H9 (cell line): ENCODE results near the gene RCOR3. TPM values are rescaled to one million over a fixed set of nuclear protein-coding genes. Genes with fewer than 3 reads are reported as not detected.

Experiments
- DNase-seq: peaks from one replicate; pipeline ENCODE4 v3.0.0-alpha.2; 2017
- H2AFZ ChIP-seq: one replicate; pipeline ENCODE4 v1.6.1; 2013; ENCODE audit warnings: mild to moderate bottlenecking, low read length, control low read depth, moderate library complexity
- H2AK5ac ChIP-seq: 2 replicates; pipeline ENCODE4 v1.6.1; 2013; ENCODE audit warnings: low read length, control low read depth, mixed read lengths; ENCODE audit not compliant: insufficient read length
- H2BK120ac ChIP-seq: one replicate; pipeline ENCODE4 v1.6.1; 2013; ENCODE audit warnings: low read depth, mild to moderate bottlenecking, low read length, control low read depth, inconsistent platforms; ENCODE audit not compliant: poor library complexity, severe bottlenecking
- H2BK12ac ChIP-seq: 2 replicates; pipeline ENCODE4 v1.6.1; 2013; ENCODE audit warnings: low read length, control low read depth, mixed read lengths, low read depth; ENCODE audit not compliant: insufficient read length
- H2BK15ac ChIP-seq: 2 replicates; pipeline ENCODE4 v1.6.1; 2013; ENCODE audit warnings: low read depth, low read length, control low read depth
- H2BK20ac ChIP-seq: one replicate; pipeline ENCODE4 v1.6.1; 2013; ENCODE audit warnings: low read depth, mild to moderate bottlenecking, low read length, control low read depth, inconsistent platforms; ENCODE audit not compliant: poor library complexity, severe bottlenecking
- H2BK5ac ChIP-seq: 2 replicates; pipeline ENCODE4 v1.6.1; 2013; ENCODE audit warnings: low read length, control low read depth, mixed read lengths; ENCODE audit not compliant: insufficient read length
- H3K14ac ChIP-seq: 2 replicates; pipeline ENCODE4 v1.6.1; 2013; ENCODE audit warnings: low read length, control low read depth; ENCODE audit not compliant: insufficient read depth
- H3K18ac ChIP-seq: 2 replicates; pipeline ENCODE4 v1.6.1; 2013; ENCODE audit warnings: low read depth, mild to moderate bottlenecking, mixed read lengths, low read length, control low read depth; ENCODE audit not compliant: insufficient read length
- H3K23ac ChIP-seq: 2 replicates; pipeline ENCODE4 v1.6.1; 2013; ENCODE audit warnings: low read length, control low read depth, mixed read lengths, low read depth; ENCODE audit not compliant: insufficient read length
- H3K23me2 ChIP-seq: 2 replicates; pipeline ENCODE4 v1.6.1; 2013; ENCODE audit warnings: low read depth, mild to moderate bottlenecking, mixed read lengths, low read length, control low read depth; ENCODE audit not compliant: insufficient read length, poor library complexity, severe bottlenecking
- H3K27ac ChIP-seq: 2 replicates; pipeline ENCODE4 v1.5.1; 2013; ENCODE audit warnings: low read length, control low read depth, mixed read lengths, low read depth; ENCODE audit not compliant: insufficient read length
- H3K27me3 ChIP-seq: 2 replicates; pipeline ENCODE4 v1.6.1; 2013; ENCODE audit warnings: low read length, control low read depth, inconsistent platforms; ENCODE audit not compliant: insufficient read depth
- H3K4ac ChIP-seq: 2 replicates; pipeline ENCODE4 v1.6.1; 2013; ENCODE audit warnings: low read depth, mild to moderate bottlenecking, control low read depth, inconsistent platforms, low read length, moderate library complexity
- H3K4me1 ChIP-seq: 2 replicates; pipeline ENCODE4 v1.6.1; 2013; ENCODE audit warnings: low read length, control low read depth, inconsistent platforms; ENCODE audit not compliant: insufficient read depth
- H3K4me2 ChIP-seq: 2 replicates; pipeline ENCODE4 v1.6.1; 2013; ENCODE audit warnings: low read length, control low read depth, mixed read lengths; ENCODE audit not compliant: insufficient read length, insufficient read depth
- H3K56ac ChIP-seq: 2 replicates; pipeline ENCODE4 v1.6.1; 2013; ENCODE audit warnings: low read depth, mild to moderate bottlenecking, mixed read lengths, low read length, control low read depth; ENCODE audit not compliant: insufficient read length
- H3K79me1 ChIP-seq: 2 replicates; pipeline ENCODE4 v1.6.1; 2013; ENCODE audit warnings: low read depth, mild to moderate bottlenecking, moderate library complexity, low read length, control low read depth, inconsistent platforms; ENCODE audit not compliant: insufficient read depth, poor library complexity, severe bottlenecking
- H3K79me2 ChIP-seq: 2 replicates; pipeline ENCODE4 v1.6.1; 2013; ENCODE audit warnings: low read length, control low read depth, inconsistent platforms; ENCODE audit not compliant: insufficient read depth
- H3K9ac ChIP-seq: 2 replicates; pipeline ENCODE4 v1.6.1; 2013; ENCODE audit warnings: low read length, control low read depth, mixed read lengths; ENCODE audit not compliant: insufficient read length; ENCODE audit errors: extremely low read depth
- H3K9me3 ChIP-seq: one replicate; pipeline ENCODE4 v1.6.1; 2013; ENCODE audit warnings: low read depth, low read length, inconsistent platforms; ENCODE audit not compliant: control insufficient read depth
- H3T11ph ChIP-seq: one replicate; pipeline ENCODE4 v1.6.1; 2013; ENCODE audit warnings: mild to moderate bottlenecking, low read length, control low read depth, inconsistent platforms
- H4K20me1 ChIP-seq: one replicate; pipeline ENCODE4 v1.6.1; 2013; ENCODE audit not compliant: control insufficient read depth, insufficient read length, insufficient read depth
- H4K5ac ChIP-seq: 2 replicates; pipeline ENCODE4 v1.6.1; 2013; ENCODE audit warnings: low read depth, mild to moderate bottlenecking, mixed read lengths, low read length, control low read depth; ENCODE audit not compliant: insufficient read length
- H4K8ac ChIP-seq: replicated peaks from 2 replicates; pipeline ENCODE4 v1.6.1; 2013; ENCODE audit warnings: low read length, control low read depth, mixed read lengths, low read depth; ENCODE audit not compliant: insufficient read length
- H4K91ac ChIP-seq: 2 replicates; pipeline ENCODE4 v1.6.1; 2013; ENCODE audit warnings: low read depth, mild to moderate bottlenecking, moderate library complexity, mixed read lengths, low read length, control low read depth; ENCODE audit not compliant: insufficient read length
- H3K27ac Mint-ChIP-seq, 3 experiments: 2 replicates in 2 of 3; 3 replicates in 1 of 3; pipeline ENCODE4 v1.8.0; 2020 to 2021; ENCODE audit warnings: mixed read lengths in 3 of 3, mild to moderate bottlenecking in 1 of 3, moderate library complexity in 1 of 3
- H3K27me3 Mint-ChIP-seq: 2 replicates; pipeline ENCODE4 v1.8.0; 2021; ENCODE audit warnings: low read depth, mild to moderate bottlenecking, moderate library complexity, mixed read lengths
- H3K36me3 Mint-ChIP-seq, 3 experiments: 2 replicates in 2 of 3; 3 replicates in 1 of 3; pipeline ENCODE4 v1.8.0; 2020 to 2021; ENCODE audit warnings: low read depth in 3 of 3, mixed read lengths in 3 of 3; ENCODE audit not compliant: insufficient read depth in 1 of 3
- H3K4me1 Mint-ChIP-seq, 2 experiments: 2 replicates each; pipeline ENCODE4 v1.8.0; 2020; ENCODE audit warnings: mixed read lengths in 2 of 2
- H3K4me3 Mint-ChIP-seq, 2 experiments: 2 replicates in 1 of 2; 3 replicates in 1 of 2; pipeline ENCODE4 v1.8.0; 2020 to 2021; ENCODE audit warnings: mild to moderate bottlenecking in 2 of 2, mixed read lengths in 2 of 2, moderate library complexity in 1 of 2
- H3K9me3 Mint-ChIP-seq, 2 experiments: 2 replicates in 1 of 2; 3 replicates in 1 of 2; pipeline ENCODE4 v1.8.0; 2020; ENCODE audit warnings: mild to moderate bottlenecking in 2 of 2, mixed read lengths in 2 of 2, moderate library complexity in 1 of 2
- CTCF ChIP-seq: fragments of 200-600 bp; sonication (generic); conservative IDR thresholded peaks from 3 replicates; pipeline ENCODE4 v1.8.0; 2021; ENCODE audit warnings: antibody characterized with exemption, mild to moderate bottlenecking
- WGBS: extraction: QIAGEN DNeasy Blood & Tissue Kit; methylation state at CpG from one replicate; pipeline ENCODE4 v1.1.7; 2013; ENCODE audit warnings: missing lambda C conversion rate, low lambda C conversion rate, mixed read lengths; ENCODE audit not compliant: insufficient read length; ENCODE audit errors: extremely low coverage; 5-methylcytosine and 5-hydroxymethylcytosine counted together
- total RNA-seq: library from RNA; stranded (reverse); gene quantifications from 2 replicates; pipeline ENCODE4 v1.2.1, GENCODE V29; 2021

Gene RCOR3
- total RNA-seq, 1 experiment from 2014 or later, result 37.2 TPM

- H3K4me1 Mint-ChIP-seq, result 0 out of 4 replicates have a peak, but pooled peaks cover 0 to 4% of the 10 kb centered on the region in 2 experiments
- Histone ChIP-seq H3K27me3 (no peaks in the 10 kb centered on the region), H2BK12ac (no peak overlapping the region), H3T11ph (no peak overlapping the region), H3K56ac (no peak overlapping the region), H3K79me1 (no peaks in the 10 kb centered on the region), H3K79me2 (no peaks in the 10 kb centered on the region), H2BK120ac (no peak overlapping the region), H2AK5ac (no peak overlapping the region), H3K23ac (no peak overlapping the region), H3K14ac (no peak overlapping the region), H2BK20ac (no peak overlapping the region), H2AFZ (no peak overlapping the region), H4K5ac (no peak overlapping the region), H4K20me1 (no peaks in the 10 kb centered on the region), H2BK5ac (no peak overlapping the region), H3K23me2 (no peaks in the 10 kb centered on the region), H4K8ac (no peak overlapping the region), H4K91ac (no peak overlapping the region), H3K4ac (no peak overlapping the region), H3K9me3 (no peaks in the 10 kb centered on the region), H3K18ac (no peak overlapping the region), H3K4me2 (no peak overlapping the region), H3K9ac (no peak overlapping the region), H2BK15ac (no peak overlapping the region), H3K27ac (no peak overlapping the region), H3K4me1 (no peaks in the 10 kb centered on the region)
- peaks cover 11 to 18% of the 10 kb centered on the region in 2 experiments for H3K9me3 Mint-ChIP-seq
- no CpG with 5 or more reads among the region's 1 CpG for WGBS
- no peaks in the 10 kb centered on the region for H3K27me3 Mint-ChIP-seq
- H3K27ac Mint-ChIP-seq, result peak overlapping the region in 1 of 3 experiments; percentile 52; a peak in 1 of 7 replicates
- TF ChIP-seq CTCF, result no peak
- H3K36me3 Mint-ChIP-seq, result peaks cover 20 to 39% (median 24%) of the 10 kb centered on the region in 3 experiments
- H3K4me3 Mint-ChIP-seq, result no peak overlapping the region
- no peak for DNase-seq
Measured at GRCh38 chr1:211353562-211354212, 94.5 kb downstream of the RCOR3 start.
